Sigmoid colon (tissue), 7 donors: ENCODE data around the gene FGD3. TPM values are rescaled to one million over a fixed set of nuclear protein-coding genes. Genes with fewer than 3 reads are reported as not detected.

Source experiments
- DNase-seq: peaks from one replicate; pipeline ENCODE4 v3.0.0-alpha.2; 2019
- H3K27ac ChIP-seq, 4 donors: fragments of 200-600 bp; sonication (generic); one replicate each; pipeline ENCODE4 v1.5.1; 2016 to 2019; ENCODE audit warnings: mild to moderate bottlenecking in 1 of 4
- H3K27me3 ChIP-seq, 3 donors: fragments of 200-600 bp; sonication (generic); one replicate each; pipeline ENCODE4 v1.5.1; 2019; ENCODE audit warnings: mild to moderate bottlenecking in 1 of 3
- H3K36me3 ChIP-seq, 4 donors: fragments of 200-600 bp; sonication (generic); one replicate each; pipeline ENCODE4 v1.5.1; 2016 to 2019
- H3K4me1 ChIP-seq, 4 donors: fragments of 200-600 bp; sonication (generic); one replicate each; pipeline ENCODE4 v1.5.1; 2017 to 2019
- H3K4me3 ChIP-seq, 4 donors: fragments of 200-600 bp; sonication (generic); one replicate each; pipeline ENCODE4 v1.5.1; 2017 to 2019; ENCODE audit warnings: mild to moderate bottlenecking in 2 of 4, moderate library complexity in 1 of 4
- H3K9me3 ChIP-seq, 4 donors: fragments of 200-600 bp in 3 of 4; sonication (generic) in 3 of 4; one replicate each; pipeline versions ENCODE4 v1.5.1 to v1.6.1; 2013 to 2019
- CTCF ChIP-seq, 4 experiments: fragments of 450-650 bp in 3 of 4; fragments of 200-600 bp in 1 of 4; IDR thresholded peaks; one replicate each; pipeline ENCODE4 v1.5.1; 2016 to 2019; ENCODE audit warnings: antibody characterized with exemption in 4 of 4, mild to moderate bottlenecking in 3 of 4, moderate library complexity in 2 of 4
- EP300 ChIP-seq, 4 donors: sonication (generic); formaldehyde crosslinking; IDR thresholded peaks; one replicate each; pipeline ENCODE4 v1.6.1; 2017; ENCODE audit warnings: antibody characterized with exemption in 4 of 4
- POLR2A ChIP-seq, 2 donors: fragments of 450-650 bp; IDR thresholded peaks; one replicate each; pipeline ENCODE4 v1.6.1; 2016; ENCODE audit warnings: antibody characterized with exemption in 2 of 2, mild to moderate bottlenecking in 2 of 2, moderate library complexity in 2 of 2
- POLR2AphosphoS5 ChIP-seq, 4 donors: sonication (generic); formaldehyde crosslinking; IDR thresholded peaks; one replicate each; pipeline ENCODE4 v1.6.1; 2017; ENCODE audit warnings: antibody characterized with exemption in 4 of 4
- WGBS, 2 donors: extraction: QIAGEN DNeasy Blood & Tissue Kit; methylation state at CpG; one replicate each; pipeline ENCODE4 v1.1.7; 2013; 5-methylcytosine and 5-hydroxymethylcytosine counted together
- intact Hi-C: fragments of 100-400 bp; cut with DNase I; formaldehyde crosslinking; loops from one replicate; pipeline ENCODE4 v1.15.1; 2023
- polyA plus RNA-seq, 3 donors: library from polyadenylated mRNA; stranded (reverse); fragments of 200-250 nt; gene quantifications; one replicate each; pipeline ENCODE4 v1.2.3, GENCODE V29; 2013
- total RNA-seq, 4 donors: library from RNA; depleted of rRNA; stranded (reverse); fragments of >200 nt; gene quantifications; one replicate each; pipeline ENCODE4 v1.1.0, GENCODE V29; 2016
- donor health status: healthy with polysubstance abuse.
- donor health status: Bipolar disorder and iron deficiency.
- donor health status: healthy.

FGD3 gene
- total and polyA plus RNA-seq, 7 donors: 1.8 to 18.0 (median 3.7) TPM

GRCh38 chr9:93071464-93071863 lies 124.1 kb downstream of the FGD3 start:
- H3K36me3 ChIP-seq: no peaks in the 10 kb centered on the region
- H3K4me1 ChIP-seq: peaks cover 0 to 43% (median 18%) of the 10 kb centered on the region in 4 donors
- no peak for DNase-seq
- no peak for TF ChIP-seq POLR2A (IDR thresholded peaks at IDR 0.05)
- TF ChIP-seq EP300 (IDR thresholded peaks at IDR 0.05): no peak
- TF ChIP-seq POLR2AphosphoS5 (IDR thresholded peaks at IDR 0.05): no peak
- WGBS, 2 donors: 63 to 84% methylated on average over 7 of the region's 7 CpGs
- H3K27me3 ChIP-seq: no peaks in the 10 kb centered on the region
- intact Hi-C loops: no loop called here
- H3K4me3 ChIP-seq: no peak overlapping the region
- H3K9me3 ChIP-seq: no peaks in the 10 kb centered on the region
- H3K27ac ChIP-seq: peak overlapping the region in 3 of 4 donors; percentile 66 to 68 (median 68)

DNA sequence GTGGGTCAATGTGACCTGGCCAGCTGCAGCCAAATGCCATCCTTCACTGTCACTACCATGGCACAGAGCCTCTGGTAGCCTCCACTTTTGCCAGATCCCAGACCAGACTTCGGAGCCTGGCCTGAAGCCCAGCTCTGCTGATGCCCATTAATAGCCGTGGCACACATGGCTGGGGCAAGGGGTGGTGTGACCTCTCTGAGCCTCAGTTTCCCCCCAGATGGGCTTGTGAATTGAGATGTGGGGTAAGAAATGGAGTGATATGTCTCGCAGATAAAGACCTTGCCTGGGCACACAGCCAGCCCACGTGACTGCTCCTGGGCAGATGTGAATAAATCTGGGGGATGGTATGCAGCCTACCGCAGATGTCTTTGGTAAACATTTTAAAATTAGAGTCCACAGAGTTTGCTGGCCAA lies 125.1 kb downstream of the FGD3 start:
- Histone ChIP-seq H3K27me3 (no peaks in the 10 kb centered on the region), H3K36me3 (no peaks in the 10 kb centered on the region), H3K9me3 (no peaks in the 10 kb centered on the region), H3K4me1 (peaks cover 0 to 43% (median 18%) of the 10 kb centered on the region in 4 donors), H3K4me3 (no peak overlapping the region), H3K27ac (peak overlapping the region in 3 of 4 donors; percentile 66 to 68 (median 68))
- peak in 3 of 4 donors; percentile 51 to 59 (median 53) for TF ChIP-seq POLR2AphosphoS5 (IDR thresholded peaks at IDR 0.05)
- TF ChIP-seq CTCF (IDR thresholded peaks at IDR 0.05): no peak
- DNase-seq: peak; percentile 87
- intact Hi-C loops: no loop called here
- 22 to 39% methylated on average over 5 of the region's 5 CpGs for WGBS, 2 donors

DNA sequence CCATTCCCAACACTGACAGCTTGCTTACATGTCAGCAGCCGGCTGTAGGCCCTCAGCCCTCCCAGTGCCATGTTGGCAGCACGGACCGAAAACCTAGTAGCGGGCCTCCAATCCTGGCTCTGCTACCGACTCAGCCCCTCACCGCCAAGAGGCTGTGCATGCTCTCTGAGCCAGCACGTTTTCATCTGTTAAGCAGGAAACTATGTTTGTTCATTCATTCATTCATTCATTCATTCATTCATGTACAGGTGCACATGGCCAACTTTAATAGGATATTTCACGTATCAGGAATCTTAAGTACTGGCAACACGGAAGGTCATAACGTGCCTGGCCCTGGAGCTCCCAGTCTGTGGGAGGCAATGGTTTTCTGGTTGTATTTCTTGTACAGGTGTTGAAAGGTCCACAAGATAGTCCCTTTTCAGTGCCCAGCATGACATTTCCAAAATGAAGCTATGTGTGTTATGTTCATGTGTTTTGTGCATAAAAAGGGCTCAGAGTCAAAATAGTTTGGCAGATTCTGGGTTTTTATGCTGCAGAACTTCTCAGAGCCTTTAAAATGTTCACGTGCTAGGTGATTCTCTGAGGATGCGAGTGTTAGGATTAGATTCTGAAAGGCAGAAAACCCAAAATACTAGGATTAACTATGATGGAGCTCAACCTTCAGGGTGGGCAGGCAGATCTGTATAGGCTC lies 128.9 kb downstream of the FGD3 start:
- intact Hi-C loops: no loop called here
- Histone ChIP-seq H3K9me3 (no peaks in the 10 kb centered on the region), H3K4me1 (peaks cover 0 to 37% (median 16%) of the 10 kb centered on the region in 4 donors), H3K36me3 (no peaks in the 10 kb centered on the region), H3K27me3 (no peaks in the 10 kb centered on the region), H3K4me3 (no peak overlapping the region), H3K27ac (no peak overlapping the region)
- WGBS, 2 donors: 91 to 95% methylated on average over 12 of the region's 12 CpGs
- TF ChIP-seq POLR2AphosphoS5 (IDR thresholded peaks at IDR 0.05) (no peak), POLR2A (IDR thresholded peaks at IDR 0.05) (no peak), CTCF (IDR thresholded peaks at IDR 0.05) (no peak), EP300 (IDR thresholded peaks at IDR 0.05) (no peak)
- no peak for DNase-seq

DNA sequence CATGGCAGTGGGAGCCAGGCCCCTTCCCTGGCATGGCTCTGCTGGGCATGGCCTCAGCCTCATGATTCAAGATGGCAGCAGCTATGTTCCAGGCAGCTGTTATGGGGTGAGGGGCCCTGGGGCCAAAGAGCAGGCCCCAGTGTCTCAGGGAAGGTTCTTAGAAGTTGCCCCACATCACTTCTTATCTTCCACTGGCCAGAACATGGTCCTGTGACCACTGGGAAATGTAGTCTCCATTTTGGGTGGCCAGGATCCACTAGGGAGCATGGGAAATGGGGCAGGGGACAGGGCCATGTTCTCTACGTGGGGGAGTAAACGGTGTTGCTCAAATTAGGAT lies 129.4 kb downstream of the FGD3 start:
- Histone ChIP-seq H3K36me3 (no peaks in the 10 kb centered on the region), H3K27me3 (no peaks in the 10 kb centered on the region), H3K4me1 (peaks cover 0 to 32% (median 13%) of the 10 kb centered on the region in 4 donors), H3K4me3 (no peak overlapping the region), H3K27ac (no peak overlapping the region), H3K9me3 (no peaks in the 10 kb centered on the region)
- DNase-seq: no peak
- no peak for TF ChIP-seq POLR2A (IDR thresholded peaks at IDR 0.05)
- no peak for TF ChIP-seq POLR2AphosphoS5 (IDR thresholded peaks at IDR 0.05)
- no peak for TF ChIP-seq EP300 (IDR thresholded peaks at IDR 0.05)
- TF ChIP-seq CTCF (IDR thresholded peaks at IDR 0.05): no peak
- 95 to 96% methylated on average over 2 of the region's 2 CpGs for whole genome bisulfite sequencing, 2 donors
- intact Hi-C loops: no loop called here

DNA sequence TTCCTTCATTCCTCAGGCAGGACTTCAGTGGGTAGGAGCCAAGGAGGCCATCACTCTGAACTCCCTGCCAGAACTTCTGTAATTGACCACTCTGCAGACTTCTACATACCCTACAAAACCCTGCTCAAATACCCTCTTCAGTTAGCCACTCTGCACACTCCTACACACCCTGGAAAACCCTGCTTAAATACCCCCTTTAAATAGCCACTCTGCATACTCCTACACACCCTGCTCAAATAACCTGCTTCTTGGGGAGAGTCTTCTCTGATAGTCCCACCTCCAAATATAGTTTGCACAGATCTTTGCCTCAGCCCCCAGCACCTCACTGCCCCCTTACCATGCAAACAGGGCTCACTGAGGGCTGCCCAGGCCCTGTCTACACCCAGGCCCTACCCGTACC lies 130.0 kb downstream of the FGD3 start:
- intact Hi-C loops: no loop called here
- no peaks in the 10 kb centered on the region for H3K27me3 ChIP-seq
- H3K4me1 ChIP-seq: peaks cover 0 to 25% (median 7%) of the 10 kb centered on the region in 4 donors
- H3K36me3 ChIP-seq: no peaks in the 10 kb centered on the region
- H3K4me3 ChIP-seq: no peak overlapping the region
- WGBS, 2 donors: 94 to 96% methylated on average over 1 of the region's 1 CpG
- no peak overlapping the region for H3K27ac ChIP-seq
- H3K9me3 ChIP-seq: no peaks in the 10 kb centered on the region
- no peak for DNase-seq
- TF ChIP-seq POLR2A (IDR thresholded peaks at IDR 0.05) (no peak), POLR2AphosphoS5 (IDR thresholded peaks at IDR 0.05) (no peak), EP300 (IDR thresholded peaks at IDR 0.05) (no peak), CTCF (IDR thresholded peaks at IDR 0.05) (no peak)
